ENCODE measurements around the gene DESI2. TPM values are rescaled to one million over a fixed set of nuclear protein-coding genes. Genes with fewer than 3 reads are reported as not detected.

DESI2 gene
- total RNA-seq, 4 donors from 2014 or later: 38.5 to 56.3 (median 41.1) TPM

DNA sequence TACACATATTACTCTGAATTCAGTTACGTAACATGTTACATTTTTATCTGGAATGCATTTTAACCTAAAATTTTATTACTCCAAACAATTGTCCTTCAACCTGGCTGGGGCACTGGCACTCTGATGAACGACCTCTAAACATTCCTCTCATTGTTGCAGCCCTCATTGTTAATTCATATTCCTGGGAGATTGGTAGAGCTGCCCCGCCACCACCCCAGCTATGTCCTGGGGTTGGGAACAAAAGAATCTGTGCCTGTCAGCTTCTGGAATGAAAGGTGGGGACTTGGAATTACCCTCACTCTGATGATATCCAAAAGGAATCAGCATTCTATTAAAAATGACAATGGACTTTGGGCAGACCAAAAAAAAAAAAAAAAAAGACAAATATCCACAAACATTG, 38.0 kb upstream of the DESI2 start:
- WGBS, 2 donors (ENCODE audit: low coverage in 1 of 2): 48 to 50% methylated on average over 2 to 3 of the region's 3 CpGs
- ATAC-seq: no peak
- Histone ChIP-seq H3K4me3 (no peak overlapping the region), H3K9me3 (no peaks in the 10 kb centered on the region), H3K36me3 (no peaks in the 10 kb centered on the region), H3K27me3 (no peaks in the 10 kb centered on the region), H3K4me1 (no peaks in the 10 kb centered on the region), H3K27ac (no peak overlapping the region)
- TF ChIP-seq POLR2AphosphoS5 (IDR thresholded peaks at IDR 0.05) (no peak), POLR2A (IDR thresholded peaks at IDR 0.05) (no peak), EP300 (IDR thresholded peaks at IDR 0.05) (no peak)
- TF ChIP-seq, protein P1, sequence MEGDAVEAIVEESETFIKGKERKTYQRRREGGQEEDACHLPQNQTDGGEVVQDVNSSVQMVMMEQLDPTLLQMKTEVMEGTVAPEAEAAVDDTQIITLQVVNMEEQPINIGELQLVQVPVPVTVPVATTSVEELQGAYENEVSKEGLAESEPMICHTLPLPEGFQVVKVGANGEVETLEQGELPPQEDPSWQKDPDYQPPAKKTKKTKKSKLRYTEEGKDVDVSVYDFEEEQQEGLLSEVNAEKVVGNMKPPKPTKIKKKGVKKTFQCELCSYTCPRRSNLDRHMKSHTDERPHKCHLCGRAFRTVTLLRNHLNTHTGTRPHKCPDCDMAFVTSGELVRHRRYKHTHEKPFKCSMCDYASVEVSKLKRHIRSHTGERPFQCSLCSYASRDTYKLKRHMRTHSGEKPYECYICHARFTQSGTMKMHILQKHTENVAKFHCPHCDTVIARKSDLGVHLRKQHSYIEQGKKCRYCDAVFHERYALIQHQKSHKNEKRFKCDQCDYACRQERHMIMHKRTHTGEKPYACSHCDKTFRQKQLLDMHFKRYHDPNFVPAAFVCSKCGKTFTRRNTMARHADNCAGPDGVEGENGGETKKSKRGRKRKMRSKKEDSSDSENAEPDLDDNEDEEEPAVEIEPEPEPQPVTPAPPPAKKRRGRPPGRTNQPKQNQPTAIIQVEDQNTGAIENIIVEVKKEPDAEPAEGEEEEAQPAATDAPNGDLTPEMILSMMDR (IDR thresholded peaks at IDR 0.05): no peak

DNA sequence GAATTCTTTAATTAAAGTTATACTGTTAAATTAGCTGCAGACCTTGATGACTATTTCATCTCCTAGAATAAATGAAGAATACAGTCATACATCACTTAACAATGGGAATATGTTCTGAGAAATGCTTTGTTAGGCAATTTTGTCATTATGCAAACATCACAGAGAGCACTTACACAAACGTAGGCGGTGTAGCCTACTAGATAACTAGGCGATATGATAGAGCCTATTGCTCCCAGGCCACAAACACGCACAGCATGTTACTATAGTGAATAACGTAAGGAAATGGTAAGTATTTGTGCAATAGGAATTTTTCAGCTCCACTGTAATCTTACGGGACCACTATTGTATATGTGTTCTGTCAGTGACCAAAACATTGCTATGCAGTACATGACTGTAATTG, 37.6 kb upstream of the DESI2 start:
- no peaks in the 10 kb centered on the region for H3K4me1 ChIP-seq
- no peaks in the 10 kb centered on the region for H3K27me3 ChIP-seq
- no peak overlapping the region for H3K27ac ChIP-seq
- no peaks in the 10 kb centered on the region for H3K9me3 ChIP-seq
- no peaks in the 10 kb centered on the region for H3K36me3 ChIP-seq
- ATAC-seq: no peak
- H3K4me3 ChIP-seq: no peak overlapping the region
- 92% methylated on average over 2 to 6 of the region's 6 CpGs for WGBS, 2 donors (ENCODE audit: low coverage in 1 of 2)
- no peak for TF ChIP-seq EP300 (IDR thresholded peaks at IDR 0.05)
- no peak for TF ChIP-seq POLR2AphosphoS5 (IDR thresholded peaks at IDR 0.05)
- TF ChIP-seq, protein P1 (IDR thresholded peaks at IDR 0.05): no peak
- no peak for TF ChIP-seq POLR2A (IDR thresholded peaks at IDR 0.05)

DNA sequence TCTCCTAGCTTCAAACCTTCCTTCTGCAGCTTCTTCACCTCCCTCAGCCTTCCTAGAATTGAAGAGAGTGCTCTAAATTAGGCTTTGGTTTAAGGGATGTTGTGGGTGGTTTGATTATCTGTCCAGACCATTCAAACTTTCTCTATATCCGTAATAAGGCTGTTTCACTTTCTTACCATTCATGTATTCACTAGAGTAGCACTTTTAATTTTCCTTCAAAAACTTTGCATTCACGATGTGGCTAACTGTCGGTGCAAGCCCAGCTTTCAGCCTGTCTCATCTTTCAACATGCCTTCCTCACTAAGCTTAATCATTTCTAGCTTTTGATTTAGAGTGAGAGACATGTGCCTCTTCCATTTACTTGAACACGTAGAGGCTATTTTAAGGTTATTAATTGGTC, 26.2 kb upstream of the DESI2 start:
- TF ChIP-seq POLR2A (IDR thresholded peaks at IDR 0.05) (no peak), POLR2AphosphoS5 (IDR thresholded peaks at IDR 0.05) (no peak), EP300 (IDR thresholded peaks at IDR 0.05) (no peak)
- TF ChIP-seq, protein P1 (IDR thresholded peaks at IDR 0.05): no peak
- Histone ChIP-seq H3K4me1 (no peaks in the 10 kb centered on the region), H3K27ac (no peak overlapping the region), H3K4me3 (no peak overlapping the region), H3K27me3 (no peaks in the 10 kb centered on the region), H3K9me3 (no peaks in the 10 kb centered on the region), H3K36me3 (no peaks in the 10 kb centered on the region)
- no peak for ATAC-seq
- WGBS, 2 donors (ENCODE audit: low coverage in 1 of 2): 92 to 97% methylated on average over 2 to 4 of the region's 4 CpGs

- Histone ChIP-seq H3K4me1 (no peaks in the 10 kb centered on the region), H3K4me3 (no peak overlapping the region), H3K27me3 (no peaks in the 10 kb centered on the region), H3K36me3 (no peaks in the 10 kb centered on the region), H3K9me3 (no peaks in the 10 kb centered on the region), H3K27ac (no peak overlapping the region)
- ATAC-seq: no peak
- TF ChIP-seq, protein P1 (IDR thresholded peaks at IDR 0.05): no peak
- TF ChIP-seq POLR2A (IDR thresholded peaks at IDR 0.05): no peak
- no peak for TF ChIP-seq POLR2AphosphoS5 (IDR thresholded peaks at IDR 0.05)
- no peak for TF ChIP-seq EP300 (IDR thresholded peaks at IDR 0.05)
- WGBS, 2 donors (ENCODE audit: low coverage in 1 of 2): 85 to 100% methylated on average over 1 to 5 of the region's 5 CpGs
These were observed 24.1 kb upstream of the DESI2 start for GRCh38 chr1:244628789-244629188.

DNA sequence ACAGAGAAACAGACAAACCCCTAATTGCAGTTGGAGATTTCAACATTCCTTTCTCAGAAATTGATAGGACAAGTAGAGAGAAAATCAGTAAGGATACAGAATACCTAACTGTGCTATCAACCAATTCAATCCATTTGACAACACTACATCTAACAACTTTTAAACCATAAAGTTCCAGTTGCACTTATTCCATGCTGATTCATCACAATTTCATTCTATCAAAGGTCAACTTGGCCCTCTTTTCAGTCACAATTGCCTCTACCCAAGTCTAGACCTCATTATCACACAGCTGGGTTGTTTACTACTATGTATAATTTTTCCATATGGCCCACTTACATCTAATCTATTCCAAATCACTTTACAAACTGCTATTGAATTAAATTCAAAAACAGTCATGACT, 19.8 kb upstream of the DESI2 start:
- H3K36me3 ChIP-seq: no peaks in the 10 kb centered on the region
- no peaks in the 10 kb centered on the region for H3K27me3 ChIP-seq
- no peak for TF ChIP-seq POLR2A (IDR thresholded peaks at IDR 0.05)
- TF ChIP-seq, protein P1 (IDR thresholded peaks at IDR 0.05): no peak
- TF ChIP-seq POLR2AphosphoS5 (IDR thresholded peaks at IDR 0.05): no peak
- TF ChIP-seq EP300 (IDR thresholded peaks at IDR 0.05): no peak
- H3K4me3 ChIP-seq: no peak overlapping the region
- peaks cover 0 to 3% (median 0%) of the 10 kb centered on the region in 3 donors for H3K4me1 ChIP-seq
- H3K9me3 ChIP-seq: no peaks in the 10 kb centered on the region
- H3K27ac ChIP-seq: no peak overlapping the region
- no peak for ATAC-seq

Data from gastroesophageal sphincter (tissue), 4 donors.